SKM-1 (cell line): ENCODE measurements around the gene VAT1L.

Source experiments
- DNase-seq: peaks from one replicate; lab custom pipeline; 2025; ENCODE audit not compliant: unreplicated experiment; lab: John Stamatoyannopoulos, UW

Gene VAT1L

DNA sequence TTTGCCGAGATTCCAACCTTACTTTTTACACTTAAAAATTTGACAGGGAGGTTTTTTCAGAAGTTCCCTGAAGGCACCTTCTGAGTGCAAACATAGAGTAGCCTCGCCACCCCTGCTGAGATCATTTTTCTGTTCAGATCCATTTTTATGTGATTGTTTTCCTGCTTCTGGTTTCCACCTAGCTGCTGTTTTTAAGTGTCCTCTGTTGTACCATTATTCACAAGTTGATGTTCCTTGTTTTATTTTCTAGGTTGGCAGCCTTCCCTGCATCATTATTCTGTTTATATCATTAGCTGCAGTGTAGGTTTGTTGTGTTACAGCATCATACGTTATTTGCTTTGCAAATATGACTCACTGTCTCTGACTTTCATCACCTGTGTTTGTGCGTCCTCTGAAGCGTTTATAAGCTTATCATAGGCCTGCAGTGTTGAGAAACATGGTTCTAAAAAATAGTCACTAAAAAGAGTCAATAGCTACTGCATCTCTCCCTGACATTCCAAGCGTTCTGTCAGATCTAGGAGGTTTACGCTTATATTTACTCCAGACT, 117.1 kb downstream of the VAT1L start:
- no peak for DNase-seq

DNA sequence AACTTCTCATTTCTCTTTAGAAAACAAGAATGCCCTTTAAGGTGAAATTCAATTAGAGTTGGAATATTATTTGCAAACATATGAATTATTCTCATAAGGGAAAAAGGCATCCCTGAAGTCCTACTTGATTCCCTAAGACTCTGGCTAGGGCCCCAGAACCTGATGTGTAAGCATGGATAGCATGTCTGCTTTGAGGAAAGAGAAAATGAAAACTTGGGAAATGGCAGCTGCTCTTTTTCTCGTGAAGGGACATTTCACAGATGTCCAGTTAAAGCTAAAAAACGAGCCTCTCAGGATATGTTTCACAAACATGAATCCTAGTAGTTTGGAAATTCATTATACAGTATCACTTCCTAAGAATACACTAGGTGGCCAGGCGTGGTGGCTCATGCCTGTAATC, 121.7 kb downstream of the VAT1L start:
- no peak for DNase-seq

DNA sequence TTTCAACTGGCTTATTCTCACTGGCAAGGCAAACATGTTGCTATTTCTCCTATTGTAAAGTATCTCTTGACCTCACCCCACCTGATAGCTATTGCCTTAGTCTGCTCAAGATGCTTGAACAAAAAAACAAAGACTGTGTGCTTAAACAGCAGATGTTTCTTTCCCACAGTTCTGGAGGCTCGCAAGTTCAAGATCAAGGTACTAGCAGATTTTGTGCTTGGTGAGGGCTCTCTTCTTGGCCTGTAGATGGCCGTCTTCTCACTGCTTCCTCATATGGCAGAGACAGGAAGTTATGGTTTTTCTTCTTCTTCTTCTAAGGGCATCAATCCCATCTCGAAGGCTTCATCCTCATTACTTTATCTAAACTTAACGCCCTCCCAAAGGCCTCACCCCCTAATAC, 124.3 kb downstream of the VAT1L start:
- DNase-seq = no peak

DNA sequence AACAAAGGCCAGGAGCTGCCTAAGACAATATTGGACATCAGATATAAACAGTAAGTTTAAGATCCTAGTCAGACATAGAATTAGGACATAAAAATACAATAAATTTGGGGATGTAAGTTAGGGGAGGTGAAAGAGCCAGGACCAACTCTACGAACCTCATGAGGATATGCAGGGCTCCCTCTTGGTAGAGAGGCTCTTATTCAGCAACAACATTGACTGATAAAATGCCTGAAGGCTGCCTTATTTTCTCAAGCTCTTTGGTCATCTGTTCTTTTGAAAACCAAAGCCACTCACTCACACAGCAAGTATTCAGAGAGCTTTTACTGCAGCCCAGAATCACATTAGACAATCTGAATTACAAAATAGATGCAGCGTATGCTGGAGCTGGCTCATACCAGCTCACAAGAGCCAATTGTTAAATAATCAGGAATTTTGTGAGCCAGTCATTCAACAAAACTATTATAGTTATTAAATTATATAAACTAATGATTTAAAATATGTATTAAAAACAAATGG, 125.4 kb downstream of the VAT1L start:
- no peak for DNase-seq

DNA sequence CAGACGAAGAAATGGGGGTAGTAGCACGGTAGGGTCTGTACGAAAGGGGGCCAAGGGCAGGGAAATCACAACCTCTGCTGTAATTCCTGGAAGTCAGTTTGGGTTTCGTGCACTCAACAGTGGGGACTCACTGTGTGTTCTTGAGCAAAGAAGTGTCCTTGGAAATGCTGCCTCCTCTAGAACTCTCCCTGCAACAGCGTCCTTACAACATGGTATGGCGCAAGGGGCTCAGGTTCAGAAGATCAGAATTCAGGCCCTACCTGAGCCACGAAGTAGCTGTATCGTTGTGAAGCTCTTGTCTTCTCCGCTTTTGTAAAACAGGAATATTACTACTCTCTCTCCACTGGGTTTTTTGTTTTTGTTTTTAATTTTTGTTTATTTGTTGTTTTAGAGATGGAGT, 127.7 kb downstream of the VAT1L start:
- DNase-seq = no peak

DNA sequence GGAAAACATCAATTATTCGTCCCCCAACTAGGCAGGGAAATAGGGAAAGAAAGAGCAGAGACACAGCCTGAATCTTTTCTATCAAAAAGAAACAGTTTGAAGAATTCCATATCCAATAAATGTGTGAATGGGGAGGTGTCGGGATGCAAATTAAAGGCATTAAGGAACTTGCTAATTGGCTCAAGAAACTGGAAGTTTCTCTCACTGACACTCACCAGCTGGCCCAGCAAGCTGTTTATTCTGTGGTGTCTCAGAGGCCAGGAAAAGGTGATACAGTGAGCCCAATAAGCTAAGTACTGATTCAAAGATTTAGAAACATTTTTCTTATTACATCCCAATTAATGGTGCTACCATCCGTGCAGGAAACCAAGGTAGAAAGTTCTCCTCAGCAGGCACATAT, 129.6 kb downstream of the VAT1L start:
- no peak for DNase-seq

DNA sequence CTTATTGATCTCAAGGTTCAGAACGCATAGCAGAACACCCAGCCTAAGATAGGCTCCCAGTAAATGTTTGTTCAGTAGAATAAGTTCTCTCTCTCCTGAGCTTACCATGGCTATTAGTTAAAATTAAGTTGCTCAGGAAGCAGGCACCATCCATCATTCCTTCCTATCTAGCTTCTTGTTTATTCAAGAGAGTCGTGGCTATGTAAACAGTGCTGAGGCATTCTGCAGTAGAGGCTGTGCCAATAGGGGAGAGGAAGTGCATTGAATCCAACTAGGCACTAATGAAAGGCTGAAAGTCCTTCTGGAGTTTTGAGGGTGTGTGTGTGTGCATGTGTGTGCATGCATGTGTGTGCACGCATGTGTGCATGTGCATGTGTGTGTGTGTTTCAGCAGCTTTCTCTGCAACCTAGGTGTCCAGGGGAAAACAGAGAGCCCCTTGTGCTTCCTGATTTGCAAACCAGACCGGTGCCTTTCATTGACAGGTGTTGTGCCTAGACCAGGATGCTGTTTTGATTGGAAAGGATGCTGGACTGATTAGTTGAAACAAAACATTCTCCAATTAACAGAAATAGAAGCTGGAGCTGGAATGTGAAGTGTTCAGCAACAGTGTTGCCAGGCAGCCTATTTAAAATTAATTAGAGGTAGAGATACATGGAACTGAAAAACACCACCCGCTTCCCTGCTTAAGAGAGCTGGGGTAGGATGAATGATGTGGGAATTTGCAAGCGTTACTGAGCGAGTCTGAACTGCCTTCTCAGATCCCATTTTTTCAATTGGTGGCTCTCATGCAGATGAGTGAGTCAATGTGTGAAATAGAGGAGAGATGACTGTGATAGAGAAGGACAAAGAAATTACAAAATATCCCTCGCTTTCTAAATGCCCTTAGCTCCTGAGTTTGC, 130.7 kb downstream of the VAT1L start:
- DNase-seq = no peak

DNA sequence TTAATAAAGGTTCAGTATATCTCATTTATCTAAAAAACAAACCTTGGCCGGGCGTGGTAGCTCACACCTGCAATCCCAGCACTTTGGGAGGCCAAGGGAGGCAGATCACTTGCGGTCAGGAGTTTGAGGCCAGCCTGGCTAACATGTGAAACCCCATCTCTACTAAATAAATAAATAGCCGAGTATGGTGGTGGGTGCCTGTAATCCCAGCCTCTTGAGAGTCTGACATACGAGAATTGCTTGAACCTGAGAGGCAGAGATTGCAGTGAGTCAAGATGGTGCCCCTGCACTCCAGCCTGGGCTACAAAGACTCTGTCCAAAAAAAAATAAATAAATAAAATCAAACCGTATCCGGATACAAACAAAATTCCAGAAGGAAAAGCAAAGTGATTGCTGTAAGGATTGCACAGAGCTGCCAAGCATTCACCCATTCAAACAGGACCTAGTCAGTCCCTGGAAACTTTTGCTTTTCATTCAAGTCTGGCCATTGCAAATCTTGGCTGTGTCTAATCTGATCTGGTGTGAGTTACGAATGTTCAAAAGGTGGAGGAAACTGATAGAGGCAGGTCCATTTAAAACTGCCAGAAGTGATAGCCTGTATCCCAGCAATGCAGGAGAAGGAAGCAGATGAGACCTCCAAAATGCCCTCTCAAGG, 131.5 kb downstream of the VAT1L start:
- DNase-seq = no peak

DNA sequence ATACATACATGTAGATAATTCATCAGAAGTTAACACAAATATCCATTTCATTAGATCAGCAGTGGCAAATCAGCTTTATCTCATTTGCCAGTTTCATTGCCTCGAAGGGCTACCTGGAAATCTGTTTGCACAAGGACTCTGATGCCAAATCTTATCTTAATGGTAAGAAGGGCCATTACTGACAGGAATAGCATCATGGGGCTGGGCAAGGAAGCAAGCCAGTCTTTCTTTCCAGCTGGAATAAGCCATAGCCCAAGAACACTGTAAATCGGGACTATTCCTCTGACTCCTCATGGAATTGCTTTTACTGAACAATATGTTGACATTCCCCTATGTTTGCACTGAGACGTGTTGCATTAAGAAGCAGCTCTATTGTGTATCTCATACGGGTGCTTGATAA, 132.6 kb downstream of the VAT1L start:
- DNase-seq = no peak

DNA sequence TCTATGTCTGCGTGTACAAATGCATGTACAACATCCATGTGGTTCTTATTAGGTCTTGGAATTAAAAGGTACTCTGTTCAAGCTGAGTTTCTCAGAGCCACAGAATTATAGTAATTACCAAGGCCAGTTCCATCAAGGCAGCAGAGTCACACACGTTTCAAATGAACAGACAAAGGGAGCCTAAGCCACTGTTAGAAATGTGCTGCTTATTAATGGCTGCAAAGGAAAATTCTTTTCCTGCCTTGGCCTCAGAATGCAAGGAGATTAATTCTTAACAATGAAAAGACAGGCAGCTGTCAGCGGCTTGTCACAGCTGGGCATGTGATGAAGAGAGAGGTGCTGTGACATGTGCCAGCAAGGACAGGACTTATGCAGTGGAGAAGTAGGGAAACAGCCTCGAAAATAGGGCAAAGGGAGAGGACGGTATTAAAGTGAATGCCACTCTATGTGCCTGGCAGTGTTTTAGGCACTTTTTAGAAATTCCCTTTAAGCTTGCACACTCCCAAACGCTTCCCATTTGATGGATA, 133.9 kb downstream of the VAT1L start:
- DNase-seq = no peak

DNA sequence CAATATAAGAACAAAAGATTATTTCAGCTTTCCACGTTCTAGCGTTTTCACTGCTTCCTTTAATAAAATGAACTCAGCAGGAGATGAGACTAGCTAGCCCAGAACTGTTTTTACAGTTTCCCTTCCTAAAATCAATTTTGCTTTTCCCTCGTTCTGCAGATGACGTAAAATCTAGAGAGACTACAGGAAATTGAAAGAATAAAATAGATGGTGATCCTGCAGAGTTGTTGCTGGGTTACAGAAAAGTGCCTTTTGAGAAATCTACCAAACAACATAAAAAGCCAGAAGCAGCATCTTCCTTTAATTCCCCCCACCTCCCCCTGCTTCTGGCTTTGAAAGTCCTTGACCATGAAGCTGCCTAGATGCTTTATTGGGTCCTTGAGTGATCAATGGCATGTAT, 137.2 kb downstream of the VAT1L start:
- no peak for DNase-seq

DNA sequence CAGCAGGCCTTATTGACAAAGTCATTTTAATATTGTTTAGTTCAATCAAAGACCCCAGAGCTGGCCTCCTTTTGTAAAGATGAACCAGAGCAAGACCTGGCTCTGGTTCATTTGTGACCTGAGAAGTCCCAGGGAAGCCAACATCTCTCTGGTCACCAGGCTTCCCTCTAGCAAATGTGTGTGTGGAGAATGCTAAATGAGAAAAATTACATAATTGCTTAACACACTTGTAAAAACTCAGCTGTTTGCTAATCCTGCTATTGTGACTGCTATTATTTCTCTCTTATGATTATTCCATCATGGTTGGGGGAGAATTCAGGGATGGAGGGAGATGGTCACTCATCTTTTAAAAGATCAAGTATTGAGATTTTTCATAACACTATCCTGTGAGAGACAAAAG, 139.7 kb downstream of the VAT1L start:
- no peak for DNase-seq

DNA sequence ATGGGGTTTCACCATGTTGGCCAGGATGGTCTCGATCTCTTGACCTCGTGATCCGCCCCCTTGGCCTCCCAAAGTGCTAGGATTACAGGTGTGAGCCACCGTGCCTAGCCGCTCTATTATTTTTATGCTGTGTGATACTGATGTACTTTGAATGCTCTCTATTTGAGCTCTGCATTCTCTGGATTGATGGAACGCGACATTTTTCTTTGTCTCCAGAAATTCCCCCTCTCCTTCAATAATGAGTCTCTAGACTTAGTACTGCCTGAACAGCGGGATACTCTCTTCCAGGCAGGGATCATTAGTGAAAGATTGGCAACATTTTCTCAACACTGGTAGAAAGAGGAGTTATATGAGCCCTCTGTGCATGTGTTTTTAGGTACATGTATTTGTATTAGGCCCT, 140.6 kb downstream of the VAT1L start:
- no peak for DNase-seq

DNA sequence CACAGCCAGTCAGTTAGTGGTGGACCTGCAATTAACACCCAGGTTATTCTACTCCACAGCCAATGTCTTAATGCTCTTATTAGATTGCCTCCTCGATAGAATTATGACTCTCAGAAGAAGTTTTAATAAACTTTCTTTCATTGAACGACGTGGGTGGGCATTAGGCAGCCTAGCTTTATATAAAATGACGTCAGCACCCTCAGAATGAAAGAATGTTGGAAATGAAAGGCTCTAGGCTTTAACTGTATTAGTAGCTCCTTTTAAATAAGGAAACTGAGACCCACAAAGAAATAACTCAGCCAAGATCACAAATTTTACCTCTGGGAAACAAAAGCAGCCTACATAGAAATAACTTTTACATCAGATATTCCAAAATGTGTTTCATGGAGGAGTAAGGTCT, 142.7 kb downstream of the VAT1L start:
- DNase-seq = no peak

DNA sequence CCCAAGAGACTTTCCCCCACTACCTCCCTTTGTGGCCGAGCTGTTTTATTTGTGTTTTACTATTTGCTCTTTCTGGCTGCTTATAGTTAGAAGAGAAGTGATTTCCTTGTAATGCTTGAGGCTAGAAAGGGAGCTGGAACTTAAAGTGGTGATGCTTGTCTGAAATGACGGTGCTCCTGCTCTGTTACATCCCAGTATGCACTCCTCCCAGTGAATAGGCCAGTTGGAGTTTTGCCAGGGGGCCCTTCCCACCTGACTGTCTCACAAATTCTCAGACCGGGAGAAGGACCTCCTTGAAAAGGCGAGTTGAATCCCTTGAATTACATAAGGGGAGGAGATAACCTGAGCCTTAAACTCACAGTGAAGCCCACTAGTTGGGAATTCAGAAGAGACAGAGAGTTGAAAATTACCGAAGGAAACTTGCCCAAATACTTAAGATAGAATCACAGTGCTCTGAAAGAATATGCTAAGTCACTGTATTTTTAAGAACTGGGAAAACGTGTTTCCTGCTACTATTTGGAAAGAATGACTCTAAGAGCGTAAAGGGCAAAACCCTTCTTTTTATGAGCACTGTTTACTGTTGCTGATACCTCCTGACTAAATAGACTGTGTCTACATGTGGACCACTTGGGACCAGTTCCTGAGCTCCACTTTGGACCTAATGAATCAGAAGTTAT, 149.2 kb downstream of the VAT1L start:
- DNase-seq = no peak

DNA sequence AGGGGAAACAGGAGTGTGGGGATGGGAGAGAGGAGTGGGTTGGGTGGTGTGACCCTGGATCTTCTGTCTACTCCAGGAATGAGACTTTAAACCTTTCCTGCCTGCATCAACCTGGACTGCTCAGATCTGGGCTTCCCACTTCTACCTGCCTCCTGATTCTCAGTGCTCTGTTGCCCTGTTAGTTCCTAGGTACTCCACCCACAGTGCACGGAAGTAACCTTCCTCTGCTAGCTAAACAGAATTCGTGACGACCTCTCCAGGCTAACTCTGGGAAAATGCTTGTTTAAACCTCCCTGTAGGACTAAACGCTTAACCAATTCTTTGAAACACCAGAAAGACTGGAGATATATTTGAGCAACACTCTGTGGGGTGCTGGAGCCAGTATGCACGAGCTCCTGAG, 150.5 kb downstream of the VAT1L start:
- no peak for DNase-seq

DNA sequence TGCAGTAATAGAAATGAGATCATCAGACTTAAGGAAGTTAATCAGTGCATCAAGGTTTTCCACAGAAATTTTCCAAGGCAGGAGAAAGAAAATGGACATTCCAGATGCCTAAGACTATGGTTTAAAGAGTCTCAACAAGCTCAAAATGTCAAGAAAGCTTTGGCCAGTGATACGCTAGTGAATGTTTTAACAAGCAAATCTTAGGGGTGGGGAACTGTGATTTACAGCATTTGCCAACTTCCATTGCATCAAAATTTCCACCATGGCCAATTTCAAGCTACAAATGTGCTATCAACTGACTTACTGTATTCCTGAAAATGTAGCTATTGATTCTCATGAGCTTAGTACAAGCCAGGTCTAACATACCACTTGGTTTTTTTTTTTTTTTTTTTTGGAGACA, 151.6 kb downstream of the VAT1L start:
- no peak for DNase-seq

DNA sequence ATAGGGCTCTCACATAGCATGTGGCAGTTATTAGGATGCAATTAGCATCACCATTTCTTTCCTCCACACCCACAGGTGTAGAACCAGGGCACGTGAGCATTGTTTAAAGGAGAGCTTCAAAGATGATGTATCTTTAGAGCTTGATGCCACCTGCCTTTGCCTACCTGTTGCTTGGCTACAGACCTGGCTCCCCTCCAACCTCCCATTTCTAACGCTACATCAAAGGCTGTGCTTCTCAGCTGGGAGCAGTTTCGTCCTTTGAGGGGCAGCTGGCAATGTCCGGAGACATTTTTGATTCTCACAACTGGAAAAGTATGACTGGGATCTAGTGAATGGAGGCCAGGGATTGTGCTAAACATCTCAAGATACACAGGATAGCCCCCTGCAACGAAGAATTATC, 155.4 kb downstream of the VAT1L start:
- DNase-seq = no peak

DNA sequence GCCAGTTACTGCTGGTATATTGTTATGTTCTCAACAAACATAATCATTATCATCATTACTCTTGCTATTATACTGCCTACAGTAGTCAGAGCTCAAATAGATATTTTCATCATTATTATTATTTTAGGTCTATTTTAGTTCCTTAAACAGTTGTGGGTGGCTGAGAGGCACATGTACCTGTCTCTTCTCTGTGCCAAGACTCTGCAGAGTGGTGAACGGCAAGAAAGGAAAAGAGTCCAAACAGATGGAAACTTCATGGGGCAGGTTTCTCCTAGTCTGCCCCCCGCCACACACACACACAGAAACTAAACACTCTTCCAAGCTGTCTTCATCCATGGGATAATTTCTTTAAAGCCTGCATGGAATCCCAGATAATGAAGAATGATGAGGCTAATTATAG, 156.3 kb downstream of the VAT1L start:
- DNase-seq = no peak

DNA sequence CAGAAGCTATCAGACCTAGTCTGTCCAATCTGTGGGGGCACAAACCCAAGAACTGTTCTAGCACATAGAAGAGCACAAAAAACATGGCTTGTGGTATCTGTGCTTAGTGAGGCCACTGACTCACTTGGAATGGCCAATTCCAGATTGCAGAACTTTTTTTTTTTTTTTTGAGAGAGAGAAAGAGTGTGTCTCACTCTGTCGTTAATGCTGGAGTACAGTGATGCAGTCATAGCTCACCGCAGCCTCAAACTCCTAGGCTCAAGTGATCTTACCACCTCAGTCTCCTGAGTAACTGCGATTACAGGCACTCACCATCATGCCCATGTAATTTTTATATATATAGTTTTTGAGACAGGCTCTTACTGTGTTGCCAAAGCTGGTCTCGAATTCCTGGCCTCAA, 156.8 kb downstream of the VAT1L start:
- no peak for DNase-seq

DNA sequence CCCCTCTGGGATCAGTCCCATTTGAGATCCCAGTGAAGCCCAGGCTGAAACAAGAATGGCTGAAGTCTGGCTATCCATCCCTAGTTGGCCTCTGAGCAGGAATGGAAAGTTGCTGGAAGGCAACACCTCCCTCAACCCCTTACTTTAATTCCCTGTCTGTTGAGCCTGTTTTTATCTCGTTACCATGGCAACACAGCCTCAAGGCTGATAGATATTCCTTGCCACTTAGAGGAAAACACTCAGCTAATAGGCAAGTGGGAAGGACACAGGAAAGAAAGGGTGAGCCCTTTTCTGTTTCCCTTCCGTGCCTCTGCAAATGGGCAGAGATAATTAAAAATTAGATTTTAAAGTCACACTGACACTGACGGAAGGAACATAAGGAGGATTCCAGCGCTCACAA, 158.5 kb downstream of the VAT1L start:
- no peak for DNase-seq
